HepG2 (cell line): ENCODE measurements around the gene PDZD2. TPM values are rescaled to one million over a fixed set of nuclear protein-coding genes. Genes with fewer than 3 reads are reported as not detected.

ENCODE experiments used
- ATAC-seq: fragments of 200-7000 bp; cut with Tn5 transposase; 3 replicates; pipeline ENCODE4 v1.9.1; 2020; ENCODE audit warnings: mild to moderate bottlenecking, moderate library complexity
- BruUV-seq: library from RNA; stranded (reverse); fragments of 400-500 nt; replicated peaks from 2 replicates; lab custom pipeline; 2021; lab: Mats Ljungman, UMichigan
- CTCF ChIA-PET: fragments of 300-600 bp; formaldehyde crosslinking; extraction: SDS; loops from one replicate; lab custom pipeline; 2021; ENCODE audit warnings: low total read pairs, inconsistent platforms, low intra/inter-chr PET ratio; lab: Yijun Ruan, JAX
- POLR2A ChIA-PET: fragments of 350-600 bp; sonication (Branson Sonifier 250); formaldehyde crosslinking; loops from one replicate; lab custom pipeline; 2020; ENCODE audit warnings: antibody characterized with exemption, inconsistent platforms; lab: Yijun Ruan, JAX
- DNase-seq: peaks from one replicate; pipeline ENCODE4 v3.0.0-alpha.2; 2015; ENCODE audit warnings: low spot score
- FAIRE-seq: peaks from 3 replicates; lab custom pipeline; 2011; peaks lifted over from hg19 to GRCh38; lab: Jason Lieb, UNC
- H2AFZ ChIP-seq: one replicate; pipeline ENCODE4 v1.6.1; 2011; ENCODE audit warnings: low read length, inconsistent platforms
- H3K27ac ChIP-seq: fragments of 300-600 bp; 3 replicates; pipeline ENCODE4 v1.8.0; 2011; ENCODE audit warnings: mixed run types, mild to moderate bottlenecking, mixed read lengths, low read length, inconsistent platforms; ENCODE audit not compliant: insufficient read depth; ENCODE audit errors: extremely low read length
- H3K27me3 ChIP-seq, 2 experiments: fragments of 200-600 bp in 1 of 2; 2 replicates in 1 of 2; 3 replicates in 1 of 2; pipeline versions ENCODE4 v1.6.0 to v1.8.0; 2011; ENCODE audit warnings: low read length in 2 of 2, mild to moderate bottlenecking in 2 of 2, moderate library complexity in 2 of 2, inconsistent platforms in 1 of 2; ENCODE audit not compliant: insufficient read depth in 2 of 2, control insufficient read depth in 1 of 2
- H3K36me3 ChIP-seq, 2 experiments: fragments of 200-600 bp in 1 of 2; replicated peaks in 1 of 2; 2 replicates in 1 of 2; 3 replicates in 1 of 2; pipeline versions ENCODE4 v1.5.1 to v1.8.0; 2011; ENCODE audit warnings: low read length in 2 of 2, inconsistent platforms in 1 of 2; ENCODE audit not compliant: insufficient read depth in 2 of 2, control insufficient read depth in 1 of 2
- H3K4me1 ChIP-seq: 2 replicates; pipeline ENCODE4 v1.5.1; 2012; ENCODE audit warnings: low read length, inconsistent platforms; ENCODE audit not compliant: insufficient read depth
- H3K4me2 ChIP-seq: 2 replicates; pipeline ENCODE4 v1.6.0; 2011; ENCODE audit warnings: low read depth, low read length, inconsistent platforms
- H3K4me3 ChIP-seq, 3 experiments: fragments of 200-600 bp in 1 of 3; sonication (generic), shearing (Covaris generic) in 1 of 3; replicated peaks in 1 of 3; 2 replicates each; pipeline ENCODE4 v1.5.1; 2011 to 2016; ENCODE audit warnings: low read length in 3 of 3, inconsistent platforms in 2 of 3, low read depth in 2 of 3, mild to moderate bottlenecking in 2 of 3, control low read depth in 1 of 3, mixed read lengths in 1 of 3; ENCODE audit not compliant: insufficient read depth in 1 of 3
- H3K79me2 ChIP-seq: one replicate; pipeline ENCODE4 v1.6.1; 2011; ENCODE audit warnings: low read length, inconsistent platforms; ENCODE audit not compliant: insufficient read depth
- H3K9ac ChIP-seq: 2 replicates; pipeline ENCODE4 v1.6.0; 2011; ENCODE audit warnings: mild to moderate bottlenecking, low read depth, low read length, inconsistent platforms; ENCODE audit not compliant: insufficient read depth
- H3K9me3 ChIP-seq: 2 replicates; pipeline ENCODE4 v1.5.1; 2012; ENCODE audit warnings: mild to moderate bottlenecking, low read length
- H4K20me1 ChIP-seq: 2 replicates; pipeline ENCODE4 v1.6.0; 2011; ENCODE audit warnings: inconsistent platforms, mild to moderate bottlenecking, low read length, moderate library complexity; ENCODE audit not compliant: insufficient read depth
- ADNP ChIP-seq: sonication (generic); formaldehyde crosslinking; IDR thresholded peaks from 2 replicates; pipeline ENCODE4 v1.4.0; 2020; ENCODE audit warnings: missing genetic modification reagents
- BORCS8-MEF2B ChIP-seq: sonication (generic); formaldehyde crosslinking; IDR thresholded peaks from 2 replicates; pipeline ENCODE4 v1.8.0; 2022; ENCODE audit warnings: mild to moderate bottlenecking, missing genetic modification reagents
- CHD2 ChIP-seq: IDR thresholded peaks from 2 replicates; pipeline ENCODE4 v1.6.1; 2011; ENCODE audit warnings: low read depth, low read length, improper control_type of control experiment
- HNRNPH1 ChIP-seq: fragments of 200-400 bp; formaldehyde crosslinking; optimal IDR thresholded peaks from 2 replicates; pipeline ENCODE3; 2017; ENCODE audit warnings: mild to moderate bottlenecking, low read depth, low read length
- KMT2B ChIP-seq: IDR thresholded peaks from 2 replicates; pipeline ENCODE4 v1.6.1; 2016; ENCODE audit warnings: missing genetic modification reagents, missing compliant biosample characterization
- NCOA1 ChIP-seq: sonication (generic); formaldehyde crosslinking; IDR thresholded peaks from 2 replicates; pipeline ENCODE4 v1.9.0; 2021; ENCODE audit warnings: missing genetic modification reagents
- SAFB2 ChIP-seq: sonication (generic); formaldehyde crosslinking; IDR thresholded peaks from 2 replicates; pipeline ENCODE4 v1.5.1; 2020; ENCODE audit warnings: missing genetic modification reagents, low read depth, mild to moderate bottlenecking, borderline replicate concordance
- XRCC5 ChIP-seq: fragments of 200-400 bp; formaldehyde crosslinking; optimal IDR thresholded peaks from 2 replicates; pipeline ENCODE3; 2017; ENCODE audit warnings: mild to moderate bottlenecking, low read length
- ZNF329 ChIP-seq: sonication (generic); formaldehyde crosslinking; IDR thresholded peaks from 2 replicates; pipeline ENCODE4 v1.9.0; 2021; ENCODE audit warnings: low read depth, mild to moderate bottlenecking, missing genetic modification reagents
- ZNF460 ChIP-seq: sonication (generic); formaldehyde crosslinking; IDR thresholded peaks from 2 replicates; pipeline ENCODE4 v1.5.1; 2020; ENCODE audit warnings: missing genetic modification reagents, mild to moderate bottlenecking, borderline replicate concordance
- ZNF484 ChIP-seq: sonication (generic); formaldehyde crosslinking; IDR thresholded peaks from 2 replicates; pipeline ENCODE4 v1.5.1; 2020; ENCODE audit warnings: mild to moderate bottlenecking, low read depth, missing genetic modification reagents, borderline replicate concordance
- ZNF737 ChIP-seq: sonication (generic); formaldehyde crosslinking; IDR thresholded peaks from 2 replicates; pipeline ENCODE4 v1.5.0; 2020; ENCODE audit warnings: missing genetic modification reagents, mild to moderate bottlenecking, borderline replicate concordance
- ZNF850 ChIP-seq: sonication (generic); formaldehyde crosslinking; conservative IDR thresholded peaks from 2 replicates; pipeline ENCODE4 v1.9.0; 2021; ENCODE audit warnings: mild to moderate bottlenecking, missing genetic modification reagents
- ZNF883 ChIP-seq: sonication (generic); formaldehyde crosslinking; IDR thresholded peaks from 2 replicates; pipeline ENCODE4 v1.5.1; 2020; ENCODE audit warnings: mild to moderate bottlenecking, missing genetic modification reagents; ENCODE audit errors: not compliant biosample characterization
- WGBS: methylation state at CpG from one replicate; pipeline ENCODE4 v1.1.6; 2017; ENCODE audit warnings: low lambda C conversion rate; 5-methylcytosine and 5-hydroxymethylcytosine counted together
- in situ Hi-C: cut with HindIII; loops from 2 replicates; pipeline ENCODE4 v1.10.0; 2017; ENCODE audit warnings: low pct_unique_long_range_greater_than_20kb; ENCODE audit not compliant: extremely low pct_ligation_motif_present
- intact Hi-C: fragments of 100-400 bp; cut with micrococcal nuclease; formaldehyde crosslinking; loops from one replicate; pipeline ENCODE4 v1.10.0; 2022; ENCODE audit not compliant: unreplicated experiment
- polyA plus RNA-seq, 8 experiments: library from polyadenylated mRNA; depleted of rRNA in 3 of 8; stranded (reverse) in 7 of 8; unstranded in 1 of 8; fragments of >200 nt; fragmentation: Illumina TruSeq in 4 of 8; extraction: Trizol in 4 of 8; gene quantifications; 2 replicates each; pipeline versions ENCODE4 v1.2.1 to v1.2.3, GENCODE V29; 2011 to 2016; ENCODE audit warnings: low read depth in 4 of 8, missing spikeins in 1 of 8, mixed read lengths in 1 of 8; ENCODE audit not compliant: insufficient read depth in 1 of 8
- total RNA-seq, 5 experiments: library from RNA; depleted of rRNA; stranded (reverse); fragments of >200 nt; fragmentation: Illumina TruSeq; extraction: Trizol; gene quantifications; 2 replicates each; pipeline ENCODE4 v1.2.3, GENCODE V29; 2016; ENCODE audit warnings: low read depth in 1 of 5
- TF ChIP-seq, protein P1 (sequence below): sonication (generic); formaldehyde crosslinking; IDR thresholded peaks from 2 replicates; pipeline ENCODE4 v1.5.1; 2020; ENCODE audit warnings: mild to moderate bottlenecking, missing genetic modification reagents, moderate library complexity
- TF ChIP-seq, protein P2 (sequence below): IDR thresholded peaks from 2 replicates; pipeline ENCODE4 v1.6.1; 2012; ENCODE audit warnings: low read depth, low read length, improper control_type of control experiment
- TF ChIP-seq, protein P3 (sequence below): sonication (generic); formaldehyde crosslinking; IDR thresholded peaks from 2 replicates; pipeline ENCODE4 v1.4.0; 2020; ENCODE audit warnings: missing genetic modification reagents

PDZD2 gene
- total and polyA plus RNA-seq, 2 of the 13 experiments (the other 11 are each of a cell fraction or from before 2014, with no cell fraction given): 0.04 TPM; not detected in 1

DNA sequence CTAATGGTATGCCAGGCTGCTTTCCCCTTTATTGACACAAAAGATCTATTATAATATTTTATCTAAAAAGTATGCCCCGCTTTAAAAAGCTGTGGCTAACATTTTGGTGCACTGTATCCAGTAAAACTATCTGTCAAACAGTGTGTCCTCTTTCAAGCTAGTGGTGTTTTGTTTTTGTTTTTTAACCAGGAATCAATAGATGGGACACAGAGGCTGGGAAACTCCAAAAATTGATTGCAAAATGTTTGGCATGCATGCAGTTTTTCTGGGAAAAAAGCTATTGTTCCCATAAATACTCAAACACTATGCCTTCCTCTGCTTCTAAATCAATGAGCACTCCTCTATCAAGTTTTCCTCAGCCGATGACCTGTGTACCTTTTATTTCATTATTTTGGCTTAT, 34.3 kb upstream of the PDZD2 start (continued):
- TF ChIP-seq, protein P1, sequence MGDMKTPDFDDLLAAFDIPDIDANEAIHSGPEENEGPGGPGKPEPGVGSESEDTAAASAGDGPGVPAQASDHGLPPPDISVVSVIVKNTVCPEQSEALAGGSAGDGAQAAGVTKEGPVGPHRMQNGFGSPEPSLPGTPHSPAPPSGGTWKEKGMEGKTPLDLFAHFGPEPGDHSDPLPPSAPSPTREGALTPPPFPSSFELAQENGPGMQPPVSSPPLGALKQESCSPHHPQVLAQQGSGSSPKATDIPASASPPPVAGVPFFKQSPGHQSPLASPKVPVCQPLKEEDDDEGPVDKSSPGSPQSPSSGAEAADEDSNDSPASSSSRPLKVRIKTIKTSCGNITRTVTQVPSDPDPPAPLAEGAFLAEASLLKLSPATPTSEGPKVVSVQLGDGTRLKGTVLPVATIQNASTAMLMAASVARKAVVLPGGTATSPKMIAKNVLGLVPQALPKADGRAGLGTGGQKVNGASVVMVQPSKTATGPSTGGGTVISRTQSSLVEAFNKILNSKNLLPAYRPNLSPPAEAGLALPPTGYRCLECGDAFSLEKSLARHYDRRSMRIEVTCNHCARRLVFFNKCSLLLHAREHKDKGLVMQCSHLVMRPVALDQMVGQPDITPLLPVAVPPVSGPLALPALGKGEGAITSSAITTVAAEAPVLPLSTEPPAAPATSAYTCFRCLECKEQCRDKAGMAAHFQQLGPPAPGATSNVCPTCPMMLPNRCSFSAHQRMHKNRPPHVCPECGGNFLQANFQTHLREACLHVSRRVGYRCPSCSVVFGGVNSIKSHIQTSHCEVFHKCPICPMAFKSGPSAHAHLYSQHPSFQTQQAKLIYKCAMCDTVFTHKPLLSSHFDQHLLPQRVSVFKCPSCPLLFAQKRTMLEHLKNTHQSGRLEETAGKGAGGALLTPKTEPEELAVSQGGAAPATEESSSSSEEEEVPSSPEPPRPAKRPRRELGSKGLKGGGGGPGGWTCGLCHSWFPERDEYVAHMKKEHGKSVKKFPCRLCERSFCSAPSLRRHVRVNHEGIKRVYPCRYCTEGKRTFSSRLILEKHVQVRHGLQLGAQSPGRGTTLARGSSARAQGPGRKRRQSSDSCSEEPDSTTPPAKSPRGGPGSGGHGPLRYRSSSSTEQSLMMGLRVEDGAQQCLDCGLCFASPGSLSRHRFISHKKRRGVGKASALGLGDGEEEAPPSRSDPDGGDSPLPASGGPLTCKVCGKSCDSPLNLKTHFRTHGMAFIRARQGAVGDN: no peak
- TF ChIP-seq NCOA1 (CRISPR knock-in tag): no peak
- TF ChIP-seq ADNP (CRISPR knock-in tag): no peak
- TF ChIP-seq HNRNPH1: no peak
- TF ChIP-seq ZNF484: no peak
- TF ChIP-seq SAFB2 (CRISPR knock-in tag): no peak
- TF ChIP-seq KMT2B (CRISPR knock-in tag): no peak

DNA sequence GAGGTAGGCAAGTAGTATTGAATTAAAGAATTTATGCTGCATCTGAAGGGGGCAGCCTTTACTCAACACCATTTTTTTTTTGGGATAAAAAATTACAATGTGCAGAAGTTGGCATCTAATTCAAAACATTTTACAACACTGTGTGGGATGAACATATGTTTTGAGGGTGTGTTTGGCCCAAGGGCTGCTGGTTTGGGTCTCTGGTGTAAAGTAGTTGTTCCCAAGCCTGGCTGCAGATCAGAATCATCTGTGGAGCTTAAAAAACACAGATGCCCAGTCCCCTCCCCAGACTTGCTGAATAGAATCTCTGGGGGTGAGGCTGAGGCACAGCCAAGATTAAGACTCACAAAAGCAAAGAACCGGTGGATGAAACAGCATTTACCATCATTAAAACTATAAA, 33.0 kb upstream of the PDZD2 start:
- Histone ChIP-seq H3K27me3 (peaks cover 0 to 9% of the 10 kb centered on the region in 2 experiments; a peak in 1 of 5 replicates), H2AFZ (no peak overlapping the region), H3K4me2 (no peak overlapping the region), H4K20me1 (no peaks in the 10 kb centered on the region), H3K79me2 (no peaks in the 10 kb centered on the region), H3K9me3 (no peaks in the 10 kb centered on the region), H3K36me3 (no peaks in the 10 kb centered on the region), H3K27ac (no peak overlapping the region), H3K4me1 (no peaks in the 10 kb centered on the region), H3K4me3 (no peak overlapping the region), H3K9ac (no peak overlapping the region)
- ATAC-seq (no peak), DNase-seq (no peak), FAIRE-seq (no peak)
- 41% methylated on average over 1 of the region's 1 CpG for WGBS
- in situ Hi-C loops: no loop called here
- no TSS peak for BruUV-seq
- intact Hi-C loops: no loop called here
- ChIA-PET CTCF (no interaction called here), POLR2A (no interaction called here)
- no peak for TF ChIP-seq ZNF850 (CRISPR knock-in tag)
- TF ChIP-seq BORCS8-MEF2B (CRISPR knock-in tag): no peak
- no peak for TF ChIP-seq ZNF460 (CRISPR knock-in tag)
- TF ChIP-seq ZNF737 (CRISPR knock-in tag): no peak
- TF ChIP-seq, protein P2, sequence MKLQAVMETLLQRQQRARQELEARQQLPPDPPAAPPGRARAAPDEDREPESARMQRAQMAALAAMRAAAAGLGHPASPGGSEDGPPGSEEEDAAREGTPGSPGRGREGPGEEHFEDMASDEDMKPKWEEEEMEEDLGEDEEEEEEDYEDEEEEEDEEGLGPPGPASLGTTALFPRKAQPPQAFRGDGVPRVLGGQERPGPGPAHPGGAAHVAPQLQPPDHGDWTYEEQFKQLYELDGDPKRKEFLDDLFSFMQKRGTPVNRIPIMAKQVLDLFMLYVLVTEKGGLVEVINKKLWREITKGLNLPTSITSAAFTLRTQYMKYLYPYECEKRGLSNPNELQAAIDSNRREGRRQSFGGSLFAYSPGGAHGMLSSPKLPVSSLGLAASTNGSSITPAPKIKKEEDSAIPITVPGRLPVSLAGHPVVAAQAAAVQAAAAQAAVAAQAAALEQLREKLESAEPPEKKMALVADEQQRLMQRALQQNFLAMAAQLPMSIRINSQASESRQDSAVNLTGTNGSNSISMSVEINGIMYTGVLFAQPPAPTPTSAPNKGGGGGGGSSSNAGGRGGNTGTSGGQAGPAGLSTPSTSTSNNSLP: no peak
- TF ChIP-seq ZNF329 (CRISPR knock-in tag): no peak
- no peak for TF ChIP-seq CHD2
- no peak for TF ChIP-seq XRCC5
- no peak for TF ChIP-seq ZNF883 (CRISPR knock-in tag)
- TF ChIP-seq, protein P3, sequence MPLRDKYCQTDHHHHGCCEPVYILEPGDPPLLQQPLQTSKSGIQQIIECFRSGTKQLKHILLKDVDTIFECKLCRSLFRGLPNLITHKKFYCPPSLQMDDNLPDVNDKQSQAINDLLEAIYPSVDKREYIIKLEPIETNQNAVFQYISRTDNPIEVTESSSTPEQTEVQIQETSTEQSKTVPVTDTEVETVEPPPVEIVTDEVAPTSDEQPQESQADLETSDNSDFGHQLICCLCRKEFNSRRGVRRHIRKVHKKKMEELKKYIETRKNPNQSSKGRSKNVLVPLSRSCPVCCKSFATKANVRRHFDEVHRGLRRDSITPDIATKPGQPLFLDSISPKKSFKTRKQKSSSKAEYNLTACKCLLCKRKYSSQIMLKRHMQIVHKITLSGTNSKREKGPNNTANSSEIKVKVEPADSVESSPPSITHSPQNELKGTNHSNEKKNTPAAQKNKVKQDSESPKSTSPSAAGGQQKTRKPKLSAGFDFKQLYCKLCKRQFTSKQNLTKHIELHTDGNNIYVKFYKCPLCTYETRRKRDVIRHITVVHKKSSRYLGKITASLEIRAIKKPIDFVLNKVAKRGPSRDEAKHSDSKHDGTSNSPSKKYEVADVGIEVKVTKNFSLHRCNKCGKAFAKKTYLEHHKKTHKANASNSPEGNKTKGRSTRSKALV (CRISPR knock-in tag): no peak
